OCI-M2 (cell line): ENCODE results near the gene FERMT3.

Source experiments
- DNase-seq: peaks from one replicate; lab custom pipeline; 2025; ENCODE audit not compliant: unreplicated experiment; lab: John Stamatoyannopoulos, UW

The FERMT3 gene

GRCh38 chr11:64247729-64248531 is 41.4 kb downstream of the FERMT3 start:
- DNase-seq: no peak

- DNase-seq: no peak
Measured at GRCh38 chr11:64248578-64248977, 42.1 kb downstream of the FERMT3 start.

- DNase-seq: no peak
Measured at GRCh38 chr11:64249038-64249437, 42.5 kb downstream of the FERMT3 start.

- no peak for DNase-seq
Measured at GRCh38 chr11:64249563-64250414, 43.3 kb downstream of the FERMT3 start.

- no peak for DNase-seq
Measured at GRCh38 chr11:64250415-64251015, 44.0 kb downstream of the FERMT3 start.

GRCh38 chr11:64251016-64251752 is 44.7 kb downstream of the FERMT3 start, which contains the start of gene PLCB3:
Gene PLCB3, plus strand, starts transcription at chr11:64251530. Its CDS starts 120 bp downstream, at chr11:64251650.
- DNase-seq: no peak

GRCh38 chr11:64251753-64252002 is 45.2 kb downstream of the FERMT3 start:
- no peak for DNase-seq

GRCh38 chr11:64252003-64252872 is 45.7 kb downstream of the FERMT3 start:
- no peak for DNase-seq

- DNase-seq: no peak
Measured at GRCh38 chr11:64253043-64253442, 46.5 kb downstream of the FERMT3 start.

- DNase-seq: no peak
Measured at GRCh38 chr11:64253481-64253880, 47.0 kb downstream of the FERMT3 start.

- no peak for DNase-seq
Measured at GRCh38 chr11:64254326-64254725, 47.8 kb downstream of the FERMT3 start.

- DNase-seq: no peak
Measured at GRCh38 chr11:64255135-64256128, 48.9 kb downstream of the FERMT3 start.

GRCh38 chr11:64256300-64256699 is 49.8 kb downstream of the FERMT3 start:
- DNase-seq: no peak

GRCh38 chr11:64258356-64258755 is 51.8 kb downstream of the FERMT3 start:
- DNase-seq: no peak

GRCh38 chr11:64258946-64259532 is 52.5 kb downstream of the FERMT3 start:
- DNase-seq: no peak

GRCh38 chr11:64259533-64260067 is 53.1 kb downstream of the FERMT3 start:
- no peak for DNase-seq

- no peak for DNase-seq
Measured at GRCh38 chr11:64260147-64260708, 53.7 kb downstream of the FERMT3 start.

GRCh38 chr11:64261556-64262080 is 55.1 kb downstream of the FERMT3 start:
- no peak for DNase-seq
